Mesenchymal stem cell (in vitro differentiated cells and primary cell): Measurements from ENCODE around the gene PELI1.

Source experiments
- DNase-seq: peaks from one replicate; pipeline ENCODE4 v3.0.0-alpha.2; 2013
- H2AFZ ChIP-seq: one replicate; pipeline ENCODE4 v1.6.1; 2013; ENCODE audit warnings: low read depth, mild to moderate bottlenecking, control low read depth, inconsistent platforms, low read length, moderate library complexity
- H2AK5ac ChIP-seq: 2 replicates; pipeline ENCODE4 v1.6.1; 2013; ENCODE audit warnings: low read length, moderate library complexity, mild to moderate bottlenecking, inconsistent platforms; ENCODE audit not compliant: severe bottlenecking
- H2BK120ac ChIP-seq: one replicate; pipeline ENCODE4 v1.6.1; 2013; ENCODE audit warnings: low read depth, mild to moderate bottlenecking, inconsistent platforms, low read length, moderate library complexity
- H2BK12ac ChIP-seq, 2 experiments: one replicate each; pipeline ENCODE4 v1.6.1; 2013; ENCODE audit warnings: inconsistent platforms in 2 of 2, low read length in 2 of 2, mild to moderate bottlenecking in 2 of 2, moderate library complexity in 2 of 2, control low read depth in 1 of 2
- H2BK15ac ChIP-seq: one replicate; pipeline ENCODE4 v1.6.1; 2013; ENCODE audit warnings: mild to moderate bottlenecking, low read depth, inconsistent platforms; ENCODE audit not compliant: poor library complexity, severe bottlenecking
- H2BK5ac ChIP-seq: 2 replicates; pipeline ENCODE4 v1.6.1; 2013; ENCODE audit warnings: low read depth, mild to moderate bottlenecking, low read length, control low read depth, inconsistent platforms; ENCODE audit not compliant: poor library complexity, severe bottlenecking
- H3K14ac ChIP-seq, 2 experiments: one replicate each; pipeline ENCODE4 v1.6.1; 2013; ENCODE audit warnings: inconsistent platforms in 2 of 2, low read length in 2 of 2, control low read depth in 1 of 2, mild to moderate bottlenecking in 1 of 2, moderate library complexity in 1 of 2
- H3K18ac ChIP-seq, 2 experiments: one replicate each; pipeline ENCODE4 v1.6.1; 2013; ENCODE audit warnings: inconsistent platforms in 2 of 2, low read length in 2 of 2, control low read depth in 1 of 2, low read depth in 1 of 2, mild to moderate bottlenecking in 1 of 2
- H3K23ac ChIP-seq, 2 experiments: one replicate each; pipeline ENCODE4 v1.6.1; 2013; ENCODE audit warnings: inconsistent platforms in 2 of 2, low read length in 2 of 2, mild to moderate bottlenecking in 2 of 2, moderate library complexity in 2 of 2, control low read depth in 1 of 2
- H3K27ac ChIP-seq: 2 replicates; pipeline ENCODE4 v1.5.1; 2013; ENCODE audit warnings: mild to moderate bottlenecking, moderate library complexity, low read length, control low read depth, inconsistent platforms; ENCODE audit not compliant: poor library complexity, severe bottlenecking
- H3K27me3 ChIP-seq, 2 experiments: 2 replicates each; pipeline versions ENCODE4 v1.6.1 to v1.7.0; 2013; ENCODE audit warnings: low read length in 2 of 2, mild to moderate bottlenecking in 2 of 2, moderate library complexity in 2 of 2, control low read depth in 1 of 2, inconsistent platforms in 1 of 2; ENCODE audit not compliant: control insufficient read depth in 1 of 2, insufficient read depth in 1 of 2
- H3K36me3 ChIP-seq, 2 experiments: 2 replicates each; pipeline versions ENCODE4 v1.6.1 to v1.7.0; 2013; ENCODE audit warnings: low read length in 2 of 2, control low read depth in 1 of 2, inconsistent platforms in 1 of 2, low read depth in 1 of 2, mild to moderate bottlenecking in 1 of 2; ENCODE audit not compliant: insufficient read depth in 2 of 2, control insufficient read depth in 1 of 2
- H3K4ac ChIP-seq, 2 experiments: one replicate each; pipeline ENCODE4 v1.6.1; 2013; ENCODE audit warnings: inconsistent platforms in 2 of 2, low read length in 2 of 2, mild to moderate bottlenecking in 2 of 2, moderate library complexity in 2 of 2, control low read depth in 1 of 2, low read depth in 1 of 2
- H3K4me1 ChIP-seq: 2 replicates; pipeline ENCODE4 v1.6.1; 2013; ENCODE audit warnings: low read depth, low read length, control low read depth; ENCODE audit not compliant: control insufficient read depth, insufficient read depth
- H3K4me2 ChIP-seq: 2 replicates; pipeline ENCODE4 v1.6.1; 2013; ENCODE audit warnings: low read length, mild to moderate bottlenecking, inconsistent platforms; ENCODE audit not compliant: poor library complexity, severe bottlenecking
- H3K4me3 ChIP-seq, 2 experiments: 2 replicates each; pipeline versions ENCODE4 v1.5.1 to v1.7.0; 2013; ENCODE audit warnings: low read length in 2 of 2, mild to moderate bottlenecking in 2 of 2, control low read depth in 1 of 2, low read depth in 1 of 2; ENCODE audit not compliant: insufficient read depth in 1 of 2
- H3K79me1 ChIP-seq: replicated peaks from 2 replicates; pipeline ENCODE4 v1.6.1; 2013; ENCODE audit warnings: mild to moderate bottlenecking, control low read depth, low read length, inconsistent platforms; ENCODE audit not compliant: poor library complexity, severe bottlenecking
- H3K9ac ChIP-seq: 2 replicates; pipeline ENCODE4 v1.7.0; 2013; ENCODE audit warnings: mild to moderate bottlenecking, low read length, moderate library complexity
- H3K9me3 ChIP-seq: 2 replicates; pipeline ENCODE4 v1.7.0; 2013; ENCODE audit warnings: mild to moderate bottlenecking, low read length; ENCODE audit not compliant: control insufficient read depth
- H4K8ac ChIP-seq: one replicate; pipeline ENCODE4 v1.6.1; 2013; ENCODE audit warnings: inconsistent platforms, mild to moderate bottlenecking, low read length, moderate library complexity
- H4K91ac ChIP-seq: one replicate; pipeline ENCODE4 v1.6.1; 2013; ENCODE audit warnings: mild to moderate bottlenecking, low read length, inconsistent platforms
- WGBS: methylation state at CpG from one replicate; pipeline ENCODE4 v1.1.7; 2013; ENCODE audit warnings: mixed read lengths; 5-methylcytosine and 5-hydroxymethylcytosine counted together

The PELI1 gene

DNA sequence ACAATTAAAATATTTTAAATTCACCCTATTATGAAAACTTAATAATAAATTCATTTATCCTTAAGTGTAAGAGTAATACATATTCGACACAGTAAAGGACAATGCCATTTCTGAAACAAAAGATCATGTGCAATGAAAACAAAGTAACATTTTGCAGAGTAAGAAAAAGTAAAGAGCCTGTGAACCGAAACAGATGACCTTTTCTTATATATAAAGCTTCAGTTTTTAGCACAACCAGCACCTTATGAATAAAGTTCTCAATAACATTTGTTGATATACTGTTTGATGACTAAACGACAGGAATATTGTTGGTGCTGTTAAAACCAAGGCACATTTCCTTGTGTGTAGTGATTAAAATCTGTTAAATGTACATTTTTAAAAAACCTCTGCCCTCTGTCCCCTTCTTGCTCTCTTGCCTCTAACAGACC is 1.5 kb downstream of the PELI1 start:
- H2BK15ac ChIP-seq = no peak overlapping the region
- no peak overlapping the region for H2BK120ac ChIP-seq
- H3K4me1 ChIP-seq = peaks cover 2% of the 10 kb centered on the region
- no peak overlapping the region for H4K91ac ChIP-seq
- no CpG with 5 or more reads among the region's 3 CpGs for WGBS
- no peaks in the 10 kb centered on the region for H3K79me1 ChIP-seq
- H3K4ac ChIP-seq = no peak overlapping the region
- no peak overlapping the region for H2AK5ac ChIP-seq
- no peak overlapping the region for H4K8ac ChIP-seq
- no peak for DNase-seq
- peaks cover 0 to 5% of the 10 kb centered on the region in 2 experiments for H3K36me3 ChIP-seq
- H2AFZ ChIP-seq = no peak overlapping the region
- no peak overlapping the region for H3K23ac ChIP-seq
- H3K27ac ChIP-seq = no peak overlapping the region
- no peaks in the 10 kb centered on the region for H3K9me3 ChIP-seq
- no peaks in the 10 kb centered on the region for H3K27me3 ChIP-seq
- H3K9ac ChIP-seq = peak overlapping the region; percentile 92
- H3K18ac ChIP-seq = no peak overlapping the region
- no peak overlapping the region for H3K14ac ChIP-seq
- peak overlapping the region in 1 of 2 experiments; percentile 83 for H3K4me3 ChIP-seq
- no peak overlapping the region for H2BK12ac ChIP-seq
- H2BK5ac ChIP-seq = no peak overlapping the region
- peak overlapping the region; percentile 47 for H3K4me2 ChIP-seq

DNA sequence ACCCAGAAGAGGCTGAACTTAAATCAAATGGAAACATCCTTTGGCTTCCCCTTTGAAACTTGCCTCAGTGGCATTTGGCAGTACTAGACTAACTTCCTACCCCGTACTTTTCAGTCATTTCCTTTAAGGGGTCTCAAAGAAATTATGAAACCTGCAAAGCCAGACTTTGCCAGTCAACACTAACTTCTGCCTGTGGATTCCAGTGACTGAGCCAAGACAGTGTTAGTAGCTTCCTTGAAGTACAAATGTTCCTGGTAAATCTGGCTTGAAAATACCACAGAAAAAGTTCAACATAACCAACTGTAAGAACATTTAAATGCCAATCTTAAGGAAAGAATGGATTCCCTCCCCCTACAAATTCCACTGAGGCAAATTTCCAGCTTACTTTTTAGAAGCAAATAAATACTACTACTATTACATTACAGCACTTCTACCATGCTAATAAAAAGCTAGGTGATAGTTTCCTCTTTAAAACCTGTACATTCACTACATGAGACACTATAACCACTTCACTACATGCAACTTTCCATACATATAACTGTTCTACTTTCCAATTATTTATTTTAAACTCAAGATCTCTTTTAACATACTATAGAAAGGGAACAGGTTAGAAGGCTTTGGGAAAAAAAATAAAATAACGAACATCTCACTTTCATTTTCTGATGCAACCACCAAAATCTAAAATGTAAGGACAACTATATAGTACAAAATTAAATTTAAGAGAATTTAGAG is 2.4 kb downstream of the PELI1 start:
- Histone ChIP-seq H3K9ac (peak overlapping the region; percentile 92), H2BK5ac (no peak overlapping the region), H3K79me1 (no peaks in the 10 kb centered on the region), H2AK5ac (no peak overlapping the region), H3K18ac (no peak overlapping the region), H2BK15ac (no peak overlapping the region), H3K27me3 (no peaks in the 10 kb centered on the region), H3K23ac (no peak overlapping the region), H2BK12ac (no peak overlapping the region), H3K36me3 (peaks cover 0 to 5% of the 10 kb centered on the region in 2 experiments), H3K4me1 (peaks cover 2% of the 10 kb centered on the region), H4K8ac (no peak overlapping the region), H3K14ac (no peak overlapping the region), H2AFZ (no peak overlapping the region), H3K4me3 (peak overlapping the region in 1 of 2 experiments; percentile 83), H3K27ac (no peak overlapping the region), H3K4me2 (peak overlapping the region; percentile 47), H4K91ac (no peak overlapping the region), H2BK120ac (no peak overlapping the region), H3K9me3 (no peaks in the 10 kb centered on the region), H3K4ac (no peak overlapping the region)
- 46% methylated on average over 1 of the region's 2 CpGs for WGBS
- DNase-seq = peak; percentile 32

DNA sequence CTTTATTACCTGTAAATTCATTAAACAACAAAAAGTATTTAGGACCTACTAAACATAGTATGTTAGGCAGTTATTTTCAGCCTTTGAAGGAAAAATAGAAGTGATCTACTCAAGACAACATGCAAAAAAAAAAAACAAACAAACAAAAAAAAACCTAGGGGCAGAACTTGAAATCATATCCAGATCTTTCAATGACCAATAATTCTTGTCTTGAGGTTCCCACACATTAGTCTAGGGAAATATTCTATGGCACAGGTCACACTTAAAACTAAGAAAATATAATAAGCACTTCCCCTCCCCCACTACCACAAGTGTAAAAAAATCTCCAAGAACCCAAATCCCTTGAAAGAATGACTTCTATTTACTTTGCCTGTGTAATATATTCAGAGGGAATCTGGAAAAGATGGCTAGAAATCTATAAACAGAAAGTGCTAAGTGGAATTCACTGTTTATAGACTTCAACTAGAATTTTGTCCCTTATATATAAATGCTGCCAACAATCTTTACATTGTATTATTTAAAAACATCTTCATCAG is 3.5 kb downstream of the PELI1 start:
- Histone ChIP-seq H3K14ac (no peak overlapping the region), H3K4me2 (no peak overlapping the region), H3K4ac (no peak overlapping the region), H2BK120ac (no peak overlapping the region), H4K91ac (no peak overlapping the region), H2BK5ac (no peak overlapping the region), H2BK15ac (no peak overlapping the region), H3K4me1 (peaks cover 4% of the 10 kb centered on the region), H3K27ac (no peak overlapping the region), H3K36me3 (peaks cover 0 to 5% of the 10 kb centered on the region in 2 experiments), H3K9ac (no peak overlapping the region), H3K79me1 (no peaks in the 10 kb centered on the region), H4K8ac (no peak overlapping the region), H3K9me3 (no peaks in the 10 kb centered on the region), H2AFZ (no peak overlapping the region), H3K4me3 (no peak overlapping the region), H3K23ac (no peak overlapping the region), H3K18ac (no peak overlapping the region), H2BK12ac (no peak overlapping the region), H2AK5ac (no peak overlapping the region), H3K27me3 (no peaks in the 10 kb centered on the region)
- DNase-seq = no peak

DNA sequence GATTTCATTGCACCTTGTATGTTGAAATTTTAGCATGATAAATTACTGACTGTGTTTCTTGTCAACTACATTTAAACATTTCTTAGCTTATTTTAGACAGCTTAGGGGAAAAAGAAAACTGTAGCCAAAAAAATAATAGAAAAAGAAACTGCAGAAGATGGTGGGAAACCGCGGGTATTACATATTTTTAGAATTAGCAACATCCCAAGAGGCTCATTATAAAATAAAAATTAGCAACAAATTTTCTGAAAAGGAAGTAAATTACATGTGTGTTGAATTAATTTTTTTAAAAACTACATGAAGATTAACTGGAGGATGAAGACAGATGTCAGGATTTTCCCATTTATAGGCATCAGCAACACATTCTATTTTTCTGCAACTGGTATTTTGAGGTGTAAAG is 4.3 kb downstream of the PELI1 start:
- Histone ChIP-seq H2BK12ac (no peak overlapping the region), H2BK5ac (no peak overlapping the region), H2BK120ac (no peak overlapping the region)

More for the DNA sequence above, 4.3 kb downstream of the PELI1 start:
- H3K27ac ChIP-seq = no peak overlapping the region
- peak overlapping the region; percentile 39 for H3K9ac ChIP-seq
- no peak overlapping the region for H3K4me2 ChIP-seq
- peaks cover 1% of the 10 kb centered on the region for H3K79me1 ChIP-seq
- no peak overlapping the region for H3K4me3 ChIP-seq
- no peak overlapping the region for H3K14ac ChIP-seq
- H3K36me3 ChIP-seq = peaks cover 0 to 5% of the 10 kb centered on the region in 2 experiments
- no peaks in the 10 kb centered on the region for H3K9me3 ChIP-seq
- H2AK5ac ChIP-seq = no peak overlapping the region
- no peak overlapping the region for H4K8ac ChIP-seq
- H2AFZ ChIP-seq = no peak overlapping the region
- no peak overlapping the region for H3K18ac ChIP-seq
- H3K27me3 ChIP-seq = no peaks in the 10 kb centered on the region
- no CpG with 5 or more reads among the region's 2 CpGs for WGBS
- H2BK15ac ChIP-seq = no peak overlapping the region
- H3K4ac ChIP-seq = no peak overlapping the region
- no peak overlapping the region for H3K23ac ChIP-seq
- H4K91ac ChIP-seq = no peak overlapping the region
- DNase-seq = no peak
- H3K4me1 ChIP-seq = peaks cover 4% of the 10 kb centered on the region
